GM20431 (cell line): ENCODE measurements around the gene FAM83D.
"Not testable (repeated sequence)": the region's sequence is repeated elsewhere in the genome, so short reads cannot be mapped to it uniquely, and the experiment has no call there.

Experiments used
- in situ Hi-C: fragments of 300-500 bp; cut with MseI, MboI; formaldehyde crosslinking; loops from one replicate; pipeline ENCODE4 v1.15.0; 2020; ENCODE audit warnings: low sequenced_read_pairs; ENCODE audit not compliant: unreplicated experiment

Gene FAM83D

GRCh38 chr20:38991814-38992704 lies 65.8 kb downstream of the FAM83D start:
- in situ Hi-C loops: no loop called here

DNA sequence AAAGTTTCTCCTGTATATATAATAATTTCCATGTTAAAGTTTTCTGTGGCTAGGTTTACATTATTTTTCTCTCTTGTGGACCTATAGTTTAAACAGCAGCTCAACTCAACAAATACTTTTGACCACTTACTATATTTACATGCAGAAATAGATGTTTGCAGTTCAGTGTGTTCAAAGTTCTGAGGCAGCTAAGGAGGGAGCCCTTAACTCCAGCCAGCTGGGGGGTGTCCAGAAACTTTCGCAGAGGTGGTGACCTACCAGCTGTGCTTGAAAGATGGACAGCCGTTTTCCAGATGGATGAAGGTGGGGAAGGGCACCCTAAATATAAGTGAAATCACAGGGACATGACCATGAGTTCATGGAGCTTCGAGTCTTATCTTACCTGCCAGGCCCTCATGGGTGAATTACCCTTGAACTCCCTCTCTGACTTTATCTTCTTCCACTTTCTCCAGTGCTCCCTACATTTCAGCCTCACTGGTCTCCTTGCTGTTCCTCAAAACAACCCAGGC lies 69.4 kb downstream of the FAM83D start:
- in situ Hi-C loops: no loop called here

- in situ Hi-C loops: not testable (repeated sequence)
These were observed 70.6 kb downstream of the FAM83D start for GRCh38 chr20:38996866-38997265.

DNA sequence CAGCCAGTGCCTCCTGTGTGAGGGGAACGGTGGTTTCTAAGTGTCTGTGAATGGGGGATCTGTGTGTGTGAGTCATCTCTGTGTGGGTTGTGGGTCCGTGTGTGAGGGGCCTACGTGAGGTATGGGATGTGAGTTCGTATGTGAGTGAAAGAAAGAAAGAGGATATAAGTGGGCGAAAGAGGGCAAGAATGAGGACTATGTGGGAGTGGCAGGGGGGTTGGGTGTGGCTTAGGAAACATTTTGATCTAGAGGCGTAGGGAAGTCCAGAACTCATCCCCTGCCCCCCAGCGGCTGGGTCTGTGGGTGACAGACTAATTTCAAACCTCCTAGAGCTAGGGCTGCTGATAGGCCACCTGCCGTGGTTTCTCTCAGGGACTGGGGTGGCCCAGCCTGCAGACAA lies 71.4 kb downstream of the FAM83D start:
- in situ Hi-C loops: no loop called here

DNA sequence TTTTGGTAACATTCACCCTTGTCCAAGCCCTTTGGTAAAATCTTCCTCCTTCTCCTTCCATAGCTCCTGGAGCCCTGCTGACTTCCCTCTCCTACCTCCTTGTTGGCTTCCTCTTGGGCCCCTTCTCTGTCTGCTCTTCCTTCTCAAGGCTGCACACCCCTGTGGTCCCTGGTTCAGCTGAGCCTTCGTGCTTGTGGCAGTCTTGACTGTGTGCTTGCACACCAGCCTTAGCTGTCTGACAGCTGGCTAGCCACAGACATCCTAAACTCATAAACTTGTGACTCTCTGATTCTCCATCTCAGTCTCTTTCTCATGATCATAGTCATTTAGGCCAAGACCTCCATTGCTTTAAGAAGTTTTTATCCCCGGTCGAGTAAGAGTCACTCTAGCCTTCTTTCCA lies 73.0 kb downstream of the FAM83D start:
- in situ Hi-C loops: no loop called here

GRCh38 chr20:38999965-39000910 lies 74.0 kb downstream of the FAM83D start:
- in situ Hi-C loops: no loop called here
